Measurements from ENCODE around the gene MAPKAPK3.

- TF ChIP-seq CTCF (IDR thresholded peaks at IDR 0.05) (no peak), POLR2A (IDR thresholded peaks at IDR 0.05; ENCODE audit: low read depth) (no peak)
Measured at GRCh38 chr3:50610181-50610971, 6.6 kb upstream of the MAPKAPK3 start.

Data from esophagus muscularis mucosa (tissue), 3 donors.